ENCODE results near the gene BEND5. TPM values are rescaled to one million over a fixed set of nuclear protein-coding genes. Genes with fewer than 3 reads are reported as not detected.

The BEND5 gene
- total and polyA plus RNA-seq, 9 donors, result 8.2 to 28.5 (median 17.3) TPM

DNA sequence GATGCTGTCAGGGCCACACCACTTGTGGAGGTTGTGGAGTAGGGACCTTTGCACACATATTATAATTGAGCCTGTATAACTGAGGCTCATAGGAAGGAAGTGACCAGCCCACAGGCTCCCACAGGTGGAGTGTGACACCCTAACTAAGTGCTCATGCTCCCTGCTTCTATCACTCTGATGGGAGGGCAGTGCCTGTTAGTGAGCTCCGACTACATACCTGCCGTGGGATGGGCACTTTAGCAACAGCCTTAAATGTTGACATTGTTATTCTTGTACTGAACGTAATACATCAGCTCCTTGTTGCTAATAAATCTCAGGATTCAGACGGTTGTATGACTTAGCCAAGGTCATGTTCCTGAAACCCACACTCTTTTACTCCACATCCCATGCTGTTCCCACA is 58.0 kb downstream of the BEND5 start:
- H3K9me3 ChIP-seq, result no peaks in the 10 kb centered on the region
- TF ChIP-seq, protein P1, sequence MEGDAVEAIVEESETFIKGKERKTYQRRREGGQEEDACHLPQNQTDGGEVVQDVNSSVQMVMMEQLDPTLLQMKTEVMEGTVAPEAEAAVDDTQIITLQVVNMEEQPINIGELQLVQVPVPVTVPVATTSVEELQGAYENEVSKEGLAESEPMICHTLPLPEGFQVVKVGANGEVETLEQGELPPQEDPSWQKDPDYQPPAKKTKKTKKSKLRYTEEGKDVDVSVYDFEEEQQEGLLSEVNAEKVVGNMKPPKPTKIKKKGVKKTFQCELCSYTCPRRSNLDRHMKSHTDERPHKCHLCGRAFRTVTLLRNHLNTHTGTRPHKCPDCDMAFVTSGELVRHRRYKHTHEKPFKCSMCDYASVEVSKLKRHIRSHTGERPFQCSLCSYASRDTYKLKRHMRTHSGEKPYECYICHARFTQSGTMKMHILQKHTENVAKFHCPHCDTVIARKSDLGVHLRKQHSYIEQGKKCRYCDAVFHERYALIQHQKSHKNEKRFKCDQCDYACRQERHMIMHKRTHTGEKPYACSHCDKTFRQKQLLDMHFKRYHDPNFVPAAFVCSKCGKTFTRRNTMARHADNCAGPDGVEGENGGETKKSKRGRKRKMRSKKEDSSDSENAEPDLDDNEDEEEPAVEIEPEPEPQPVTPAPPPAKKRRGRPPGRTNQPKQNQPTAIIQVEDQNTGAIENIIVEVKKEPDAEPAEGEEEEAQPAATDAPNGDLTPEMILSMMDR (IDR thresholded peaks at IDR 0.05), result no peak
- TF ChIP-seq EP300 (IDR thresholded peaks at IDR 0.05), result no peak
- TF ChIP-seq POLR2A (IDR thresholded peaks at IDR 0.05), result no peak
- no peak for DNase-seq
- 51 to 62% (median 62%) methylated on average over 4 of the region's 4 CpGs for WGBS, 3 donors
- H3K27ac ChIP-seq, result no peak overlapping the region
- H3K4me1 ChIP-seq (ENCODE audit: insufficient read depth), result no peaks in the 10 kb centered on the region
- H3K27me3 ChIP-seq, result no peaks in the 10 kb centered on the region
- intact Hi-C loops (cut with DNase I), result no loop called here
- no peak overlapping the region for H3K4me3 ChIP-seq
- H3K36me3 ChIP-seq, result no peaks in the 10 kb centered on the region

DNA sequence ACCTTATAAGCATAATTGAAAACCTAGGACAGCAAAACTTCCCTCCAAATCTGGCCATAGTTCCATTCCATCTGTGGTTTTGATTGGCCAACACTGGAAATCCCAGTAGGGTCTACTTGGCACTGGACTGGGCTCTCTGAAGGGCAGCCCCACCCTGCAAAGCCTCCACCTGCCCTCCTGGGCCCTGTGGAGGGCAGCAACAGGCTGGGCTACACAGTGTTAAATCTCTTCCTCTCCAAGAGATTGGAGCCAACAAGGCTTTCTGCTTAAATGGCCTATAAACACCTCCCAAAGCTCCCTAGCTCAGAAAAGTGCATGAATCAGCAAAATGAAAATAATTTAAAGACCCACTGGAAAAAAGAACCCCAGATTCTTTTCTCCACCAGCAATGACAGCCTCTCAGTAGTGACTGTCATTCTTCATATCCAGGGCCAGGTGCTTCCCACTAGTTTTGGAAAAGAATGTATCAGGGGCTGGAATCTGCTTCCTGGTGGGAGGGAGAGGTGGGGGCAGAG is 58.5 kb downstream of the BEND5 start:
- intact Hi-C loops (cut with DNase I), result no loop called here
- Histone ChIP-seq H3K27me3 (no peaks in the 10 kb centered on the region), H3K4me1 (ENCODE audit: insufficient read depth) (no peaks in the 10 kb centered on the region), H3K27ac (no peak overlapping the region), H3K4me3 (no peak overlapping the region), H3K9me3 (no peaks in the 10 kb centered on the region), H3K36me3 (no peaks in the 10 kb centered on the region)
- TF ChIP-seq EP300 (IDR thresholded peaks at IDR 0.05) (no peak), POLR2A (IDR thresholded peaks at IDR 0.05) (no peak)
- TF ChIP-seq, protein P1 (IDR thresholded peaks at IDR 0.05), result no peak
- DNase-seq, result no peak

DNA sequence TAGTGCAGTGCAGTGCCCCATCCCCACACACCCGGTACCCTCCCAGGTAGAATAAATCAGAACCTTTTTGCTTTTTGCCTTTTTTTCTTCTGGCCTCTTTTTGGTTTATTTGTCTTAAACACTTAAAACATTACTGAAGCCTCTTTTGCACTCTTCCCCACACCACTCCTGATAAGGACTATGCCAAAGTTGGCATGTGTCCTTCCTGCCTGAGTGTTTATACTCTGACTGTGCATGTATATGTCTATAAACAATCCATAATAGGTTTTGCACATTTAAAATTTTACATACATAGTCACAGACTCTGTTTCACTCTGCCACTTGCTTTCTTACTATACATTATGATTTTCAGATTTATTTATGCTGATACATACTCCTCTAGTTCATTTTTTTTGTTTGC is 59.6 kb downstream of the BEND5 start:
- no peaks in the 10 kb centered on the region for H3K9me3 ChIP-seq
- H3K4me3 ChIP-seq, result no peak overlapping the region
- 59 to 91% (median 76%) methylated on average over 1 of the region's 1 CpG for WGBS, 3 donors
- H3K4me1 ChIP-seq (ENCODE audit: insufficient read depth), result no peaks in the 10 kb centered on the region
- no peaks in the 10 kb centered on the region for H3K36me3 ChIP-seq
- no peak for DNase-seq
- TF ChIP-seq POLR2A (IDR thresholded peaks at IDR 0.05) (no peak), EP300 (IDR thresholded peaks at IDR 0.05) (no peak)
- TF ChIP-seq, protein P1 (IDR thresholded peaks at IDR 0.05), result no peak
- intact Hi-C loops (cut with DNase I), result no loop called here
- H3K27me3 ChIP-seq, result no peaks in the 10 kb centered on the region
- no peak overlapping the region for H3K27ac ChIP-seq

DNA sequence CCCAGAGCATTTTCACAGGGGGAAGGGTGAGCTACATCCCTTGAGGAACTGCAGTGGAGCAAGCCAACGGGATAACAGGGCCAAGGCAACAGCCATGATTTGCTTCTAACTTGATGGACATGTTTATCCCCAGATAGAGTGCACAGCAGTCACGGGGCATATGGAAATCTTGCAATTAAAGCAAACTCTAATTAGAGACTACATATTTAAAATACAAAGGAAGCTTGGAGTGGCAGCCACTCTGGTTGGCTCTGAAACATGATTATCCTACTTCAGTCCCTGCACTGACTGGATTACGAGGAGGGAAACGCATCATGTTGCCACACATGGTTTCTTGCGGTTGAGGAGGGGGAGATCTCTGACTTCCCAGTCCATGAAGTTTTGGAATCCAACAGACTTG is 60.8 kb downstream of the BEND5 start:
- intact Hi-C loops (cut with DNase I), result no loop called here
- no peaks in the 10 kb centered on the region for H3K27me3 ChIP-seq
- H3K36me3 ChIP-seq, result no peaks in the 10 kb centered on the region
- DNase-seq, result no peak
- 77 to 81% (median 81%) methylated on average over 5 of the region's 5 CpGs for WGBS, 3 donors
- TF ChIP-seq POLR2A (IDR thresholded peaks at IDR 0.05) (no peak), EP300 (IDR thresholded peaks at IDR 0.05) (no peak)
- TF ChIP-seq, protein P1 (IDR thresholded peaks at IDR 0.05), result no peak
- H3K4me3 ChIP-seq, result no peak overlapping the region
- no peaks in the 10 kb centered on the region for H3K9me3 ChIP-seq
- no peak overlapping the region for H3K27ac ChIP-seq
- H3K4me1 ChIP-seq (ENCODE audit: insufficient read depth), result no peaks in the 10 kb centered on the region

Data from ovary (tissue), 9 donors.